Osteoblast (primary cell): ENCODE results near the gene ARHGAP23. TPM values are rescaled to one million over a fixed set of nuclear protein-coding genes. Genes with fewer than 3 reads are reported as not detected.
"Not testable (repeated sequence)": the region's sequence is repeated elsewhere in the genome, so short reads cannot be mapped to it uniquely, and the experiment has no call there.

Experiments used
- DNase-seq: peaks from one replicate; pipeline ENCODE4 v3.0.0; 2011; ENCODE audit warnings: low spot score, mixed read lengths; ENCODE audit not compliant: insufficient read length; ENCODE audit errors: missing footprints
- H2AFZ ChIP-seq: 2 replicates; pipeline ENCODE4 v1.6.0; 2011; ENCODE audit warnings: mild to moderate bottlenecking, low read length
- H3K27ac ChIP-seq: 2 replicates; pipeline ENCODE4 v1.5.1; 2011; ENCODE audit warnings: mild to moderate bottlenecking, low read depth, low read length, moderate library complexity
- H3K27me3 ChIP-seq: 2 replicates; pipeline ENCODE4 v1.6.0; 2012; ENCODE audit warnings: mild to moderate bottlenecking, control low read depth, inconsistent platforms, low read length, moderate library complexity; ENCODE audit not compliant: insufficient read depth
- H3K36me3 ChIP-seq: 2 replicates; pipeline ENCODE4 v1.5.1; 2011; ENCODE audit warnings: mild to moderate bottlenecking, low read length, control low read depth, moderate library complexity; ENCODE audit not compliant: insufficient read depth
- H3K4me1 ChIP-seq: 2 replicates; pipeline ENCODE4 v1.5.1; 2011; ENCODE audit warnings: mild to moderate bottlenecking, low read length, control low read depth, moderate library complexity; ENCODE audit not compliant: insufficient read depth
- H3K4me2 ChIP-seq: 2 replicates; pipeline ENCODE4 v1.6.0; 2011; ENCODE audit warnings: mild to moderate bottlenecking, low read length; ENCODE audit not compliant: insufficient read depth
- H3K4me3 ChIP-seq: fragments of 200-600 bp; sonication (generic); 3 replicates; pipeline ENCODE4 v1.5.1; 2012; ENCODE audit warnings: mild to moderate bottlenecking, low read length, inconsistent platforms; ENCODE audit not compliant: insufficient read depth
- H3K79me2 ChIP-seq: 2 replicates; pipeline ENCODE4 v1.6.0; 2012; ENCODE audit warnings: mild to moderate bottlenecking, low read length, control low read depth, inconsistent platforms; ENCODE audit not compliant: insufficient read depth
- H3K9me3 ChIP-seq: 2 replicates; pipeline ENCODE4 v1.5.1; 2011; ENCODE audit warnings: low read depth, low read length, control low read depth
- H4K20me1 ChIP-seq: 2 replicates; pipeline ENCODE4 v1.6.0; 2012; ENCODE audit warnings: mild to moderate bottlenecking, low read length, control low read depth; ENCODE audit not compliant: insufficient read depth
- total RNA-seq: library from RNA; depleted of rRNA; stranded (reverse); fragments of >200 nt; gene quantifications from 2 replicates; pipeline ENCODE4 v1.2.3, GENCODE V29; 2012
- TF ChIP-seq, protein P1 (sequence below): IDR thresholded peaks from 2 replicates; pipeline ENCODE4 v1.5.1; 2011; ENCODE audit warnings: mild to moderate bottlenecking, low read depth, low read length, moderate library complexity; ENCODE audit errors: extremely low read depth

The ARHGAP23 gene
- total RNA-seq, 1 donor = 47.0 TPM

DNA sequence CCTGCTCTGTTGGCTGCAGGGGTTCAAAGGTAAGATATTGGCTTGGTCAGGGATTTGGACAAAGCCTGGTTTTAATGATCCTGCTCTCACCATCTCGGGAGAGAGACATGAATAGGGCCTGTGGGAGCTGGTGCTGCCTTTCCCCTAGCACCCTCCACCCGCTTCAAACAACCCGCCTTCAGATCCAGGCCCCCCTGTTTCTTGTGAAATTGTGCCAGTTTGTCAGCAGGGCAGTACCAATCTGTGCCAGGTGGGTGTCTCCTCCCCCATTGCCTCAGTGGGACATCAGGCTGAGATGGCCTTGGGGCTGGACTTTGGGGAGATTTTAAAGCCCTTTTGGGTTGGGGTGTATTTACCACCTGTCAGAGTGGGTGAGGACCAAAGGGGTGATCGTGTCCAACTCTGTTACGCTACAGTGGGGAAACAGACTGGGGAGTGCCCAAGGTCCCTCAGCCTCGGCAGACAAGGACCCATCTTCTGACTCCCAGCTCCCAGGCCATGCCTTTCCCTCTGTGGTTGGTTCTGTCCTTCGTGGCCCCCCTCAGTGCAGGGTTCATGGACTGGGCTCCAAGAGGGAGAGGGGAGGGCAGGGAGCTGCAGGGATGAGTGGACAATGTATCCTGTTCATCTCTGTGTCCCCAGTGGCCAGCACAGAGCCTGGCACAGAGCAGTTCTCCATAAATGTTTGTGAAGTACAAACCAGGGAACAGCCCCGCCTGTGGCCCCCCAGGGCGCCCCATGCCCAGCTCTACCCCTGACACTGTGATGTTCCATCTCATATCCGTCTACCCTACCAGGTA lies 3.3 kb downstream of the ARHGAP23 start:
- Histone ChIP-seq H2AFZ (no peak overlapping the region), H3K36me3 (peaks cover 4% of the 10 kb centered on the region), H3K79me2 (peaks cover 95% of the 10 kb centered on the region), H3K9me3 (no peaks in the 10 kb centered on the region), H3K27me3 (no peaks in the 10 kb centered on the region), H3K27ac (no peak overlapping the region), H3K4me3 (no peak overlapping the region), H3K4me2 (no peak overlapping the region), H4K20me1 (peaks cover 66% of the 10 kb centered on the region), H3K4me1 (peaks cover 30% of the 10 kb centered on the region)
- DNase-seq = peak; percentile 82
- TF ChIP-seq, protein P1, sequence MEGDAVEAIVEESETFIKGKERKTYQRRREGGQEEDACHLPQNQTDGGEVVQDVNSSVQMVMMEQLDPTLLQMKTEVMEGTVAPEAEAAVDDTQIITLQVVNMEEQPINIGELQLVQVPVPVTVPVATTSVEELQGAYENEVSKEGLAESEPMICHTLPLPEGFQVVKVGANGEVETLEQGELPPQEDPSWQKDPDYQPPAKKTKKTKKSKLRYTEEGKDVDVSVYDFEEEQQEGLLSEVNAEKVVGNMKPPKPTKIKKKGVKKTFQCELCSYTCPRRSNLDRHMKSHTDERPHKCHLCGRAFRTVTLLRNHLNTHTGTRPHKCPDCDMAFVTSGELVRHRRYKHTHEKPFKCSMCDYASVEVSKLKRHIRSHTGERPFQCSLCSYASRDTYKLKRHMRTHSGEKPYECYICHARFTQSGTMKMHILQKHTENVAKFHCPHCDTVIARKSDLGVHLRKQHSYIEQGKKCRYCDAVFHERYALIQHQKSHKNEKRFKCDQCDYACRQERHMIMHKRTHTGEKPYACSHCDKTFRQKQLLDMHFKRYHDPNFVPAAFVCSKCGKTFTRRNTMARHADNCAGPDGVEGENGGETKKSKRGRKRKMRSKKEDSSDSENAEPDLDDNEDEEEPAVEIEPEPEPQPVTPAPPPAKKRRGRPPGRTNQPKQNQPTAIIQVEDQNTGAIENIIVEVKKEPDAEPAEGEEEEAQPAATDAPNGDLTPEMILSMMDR = no peak

DNA sequence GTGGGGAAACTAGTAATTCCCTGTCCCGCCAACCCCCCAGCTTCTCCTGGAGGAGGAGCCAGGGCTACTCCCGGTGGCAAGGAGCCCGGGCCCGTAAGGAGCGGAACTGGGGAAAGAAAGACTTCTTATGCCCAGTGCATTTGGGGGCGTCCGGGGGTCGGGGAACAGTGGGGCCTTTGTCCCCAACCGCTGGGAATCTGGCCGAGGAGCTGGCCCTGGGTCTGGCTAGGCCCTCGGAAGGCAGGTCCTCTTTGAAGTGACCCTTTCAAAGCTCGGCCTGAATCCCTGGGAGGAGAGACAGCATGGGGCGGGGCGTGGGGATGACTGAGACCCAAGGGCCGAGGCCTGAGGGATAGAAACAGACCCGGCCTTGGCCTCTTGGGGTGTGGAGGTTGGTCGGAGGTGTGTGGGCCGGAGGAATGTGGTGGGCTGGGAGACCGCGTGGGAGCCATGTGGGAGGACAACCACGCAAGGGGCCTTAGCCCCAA lies 6.0 kb downstream of the ARHGAP23 start:
- Histone ChIP-seq H3K79me2 (peaks cover 98% of the 10 kb centered on the region), H3K9me3 (no peaks in the 10 kb centered on the region), H3K4me2 (no peak overlapping the region), H3K36me3 (peaks cover 8% of the 10 kb centered on the region), H3K27ac (no peak overlapping the region), H3K4me1 (peaks cover 17% of the 10 kb centered on the region), H4K20me1 (peaks cover 80% of the 10 kb centered on the region), H3K27me3 (no peaks in the 10 kb centered on the region), H3K4me3 (no peak overlapping the region), H2AFZ (no peak overlapping the region)
- TF ChIP-seq, protein P1 = no peak
- DNase-seq = no peak

DNA sequence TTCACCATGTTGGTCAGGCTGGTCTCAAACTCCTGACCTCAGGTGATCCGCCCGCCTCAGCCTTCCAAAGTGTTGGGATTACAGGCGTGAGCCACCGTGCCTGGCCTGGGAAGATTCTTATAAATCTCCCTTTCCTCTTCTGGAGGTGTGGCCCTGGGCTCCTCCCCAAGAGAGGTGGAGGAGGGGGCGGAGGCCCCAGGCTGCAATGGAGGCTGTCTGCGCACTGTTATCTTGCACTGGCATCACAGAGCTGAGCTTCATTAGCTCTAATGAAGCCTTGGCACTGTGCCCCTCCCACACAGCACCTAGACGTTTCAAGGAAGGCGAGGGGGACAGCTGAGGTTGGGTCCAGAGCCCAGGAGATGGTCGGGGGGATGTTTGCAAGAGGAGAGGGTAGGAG lies 7.5 kb downstream of the ARHGAP23 start:
- Histone ChIP-seq H3K79me2 (peaks cover 98% of the 10 kb centered on the region), H3K36me3 (peaks cover 12% of the 10 kb centered on the region), H3K4me1 (peaks cover 2% of the 10 kb centered on the region), H3K4me2 (no peak overlapping the region), H3K27me3 (no peaks in the 10 kb centered on the region), H2AFZ (no peak overlapping the region), H3K4me3 (no peak overlapping the region), H4K20me1 (peaks cover 76% of the 10 kb centered on the region), H3K9me3 (no peaks in the 10 kb centered on the region), H3K27ac (no peak overlapping the region)
- DNase-seq = no peak
- TF ChIP-seq, protein P1 = no peak

DNA sequence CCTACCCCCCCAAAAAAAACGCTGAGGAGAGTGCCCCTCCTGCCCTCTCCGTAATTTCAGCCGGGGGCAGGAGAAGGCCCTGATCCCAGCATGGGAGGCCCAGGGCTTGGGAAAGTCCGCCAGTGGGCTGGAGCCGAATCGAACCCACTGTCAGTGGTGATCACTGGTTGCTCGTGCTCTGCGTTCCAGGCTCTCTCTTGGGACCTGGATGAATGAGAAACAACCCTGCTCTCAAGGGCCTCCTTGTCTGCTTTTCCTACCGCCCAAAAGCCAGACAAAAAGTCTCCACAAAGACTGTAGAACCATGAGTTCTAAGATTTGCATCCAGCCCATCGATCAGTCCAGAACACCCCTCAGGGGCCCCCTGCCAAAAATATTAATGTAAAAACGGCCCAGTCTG lies 8.1 kb downstream of the ARHGAP23 start:
- H3K4me2 ChIP-seq = no peak overlapping the region
- no peaks in the 10 kb centered on the region for H3K4me1 ChIP-seq
- H3K9me3 ChIP-seq = no peaks in the 10 kb centered on the region
- H3K27ac ChIP-seq = no peak overlapping the region
- DNase-seq = peak; percentile 85
- no peak overlapping the region for H2AFZ ChIP-seq
- peaks cover 76% of the 10 kb centered on the region for H4K20me1 ChIP-seq
- no peaks in the 10 kb centered on the region for H3K27me3 ChIP-seq
- peaks cover 12% of the 10 kb centered on the region for H3K36me3 ChIP-seq
- peaks cover 98% of the 10 kb centered on the region for H3K79me2 ChIP-seq
- TF ChIP-seq, protein P1 = no peak
- H3K4me3 ChIP-seq = no peak overlapping the region

DNA sequence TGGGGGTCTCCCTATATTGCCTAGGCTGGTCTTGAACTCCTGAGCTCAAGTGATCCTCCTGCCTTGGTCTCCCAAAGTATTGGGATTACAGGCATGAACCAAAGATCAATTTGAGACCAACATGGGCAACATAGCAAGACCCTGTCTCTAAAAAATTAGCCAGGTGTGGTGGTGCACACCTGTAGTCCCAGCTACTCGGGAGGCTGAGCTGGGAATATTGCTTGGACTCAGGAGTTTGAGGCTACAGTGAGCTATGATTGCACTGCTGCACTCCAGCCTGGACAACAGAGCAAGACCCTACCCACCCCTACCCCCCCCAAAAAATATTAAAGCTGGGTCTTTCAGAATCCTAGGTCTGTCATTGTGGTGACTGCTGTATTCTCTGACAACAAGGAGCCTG lies 9.0 kb downstream of the ARHGAP23 start:
- H3K4me2 ChIP-seq, H3K27me3 ChIP-seq, H3K4me3 ChIP-seq, H3K4me1 ChIP-seq, H2AFZ ChIP-seq, H3K27ac ChIP-seq, DNase-seq, H3K9me3 ChIP-seq: not testable (repeated sequence)
- Histone ChIP-seq H3K79me2 (peaks cover 98% of the 10 kb centered on the region), H3K36me3 (peaks cover 12% of the 10 kb centered on the region), H4K20me1 (peaks cover 75% of the 10 kb centered on the region)
